MV-4-11 (cell line): ENCODE data around the gene SNX32.

ENCODE experiments used
- DNase-seq: peaks from one replicate; lab custom pipeline; 2025; lab: John Stamatoyannopoulos, UW

Gene SNX32

DNA sequence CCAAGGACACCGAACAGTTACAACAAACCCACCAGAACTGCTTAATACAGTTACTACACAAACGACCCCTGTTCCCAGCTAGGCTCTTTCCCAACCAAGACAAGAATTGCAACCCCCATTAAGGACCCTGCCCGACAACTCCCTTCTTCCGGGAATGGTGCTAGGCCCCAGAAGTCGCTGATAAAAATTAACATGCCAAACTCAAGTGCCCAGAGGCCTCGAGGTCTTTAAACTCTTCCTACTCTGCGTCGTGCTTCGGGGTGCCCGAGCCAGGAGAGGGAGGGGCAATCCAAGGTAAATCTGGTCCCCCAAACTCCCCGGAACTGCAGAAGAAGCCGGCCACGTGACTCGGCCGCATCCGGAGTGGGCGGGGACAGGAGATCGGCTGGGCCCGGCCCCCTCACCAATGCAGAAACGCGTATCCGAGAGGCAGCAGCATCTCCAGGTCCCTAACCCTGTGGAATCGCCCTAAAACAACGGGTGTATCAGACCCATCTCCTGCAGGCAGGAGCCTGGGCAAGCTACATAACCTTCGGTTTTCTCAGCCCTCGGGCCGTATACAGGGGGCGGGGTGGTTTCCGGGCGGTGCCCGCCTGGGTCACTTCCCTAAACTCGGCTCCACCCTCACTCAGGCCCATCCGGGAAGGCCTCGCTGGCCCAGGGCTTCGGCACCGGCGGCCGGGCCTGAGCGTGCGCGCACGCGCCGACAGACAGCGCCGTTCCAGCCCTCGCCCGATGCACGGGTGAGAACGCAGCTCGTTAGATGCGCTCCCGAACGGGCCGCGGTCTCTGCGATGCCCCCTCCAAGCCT is 23.1 kb downstream of the SNX32 start:
- peak; percentile 82 for DNase-seq

DNA sequence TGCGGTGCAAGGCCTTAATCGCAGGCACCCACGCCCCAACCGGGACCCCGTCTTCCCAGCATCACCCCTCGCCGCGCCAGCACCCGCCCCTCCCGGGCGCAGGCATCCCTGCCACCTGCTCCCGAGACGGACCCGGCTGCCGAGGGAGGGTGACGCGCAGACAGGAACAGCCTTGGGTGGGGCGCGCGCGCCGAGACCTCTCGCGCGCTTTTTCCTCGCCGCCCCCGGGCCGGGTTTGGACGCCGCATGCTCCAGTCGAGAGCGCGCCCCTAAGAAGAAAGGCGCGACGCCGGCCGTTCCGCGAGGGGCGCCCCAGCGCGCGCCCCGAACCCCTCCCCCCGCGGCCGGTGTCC is 23.7 kb downstream of the SNX32 start:
- no peak for DNase-seq

DNA sequence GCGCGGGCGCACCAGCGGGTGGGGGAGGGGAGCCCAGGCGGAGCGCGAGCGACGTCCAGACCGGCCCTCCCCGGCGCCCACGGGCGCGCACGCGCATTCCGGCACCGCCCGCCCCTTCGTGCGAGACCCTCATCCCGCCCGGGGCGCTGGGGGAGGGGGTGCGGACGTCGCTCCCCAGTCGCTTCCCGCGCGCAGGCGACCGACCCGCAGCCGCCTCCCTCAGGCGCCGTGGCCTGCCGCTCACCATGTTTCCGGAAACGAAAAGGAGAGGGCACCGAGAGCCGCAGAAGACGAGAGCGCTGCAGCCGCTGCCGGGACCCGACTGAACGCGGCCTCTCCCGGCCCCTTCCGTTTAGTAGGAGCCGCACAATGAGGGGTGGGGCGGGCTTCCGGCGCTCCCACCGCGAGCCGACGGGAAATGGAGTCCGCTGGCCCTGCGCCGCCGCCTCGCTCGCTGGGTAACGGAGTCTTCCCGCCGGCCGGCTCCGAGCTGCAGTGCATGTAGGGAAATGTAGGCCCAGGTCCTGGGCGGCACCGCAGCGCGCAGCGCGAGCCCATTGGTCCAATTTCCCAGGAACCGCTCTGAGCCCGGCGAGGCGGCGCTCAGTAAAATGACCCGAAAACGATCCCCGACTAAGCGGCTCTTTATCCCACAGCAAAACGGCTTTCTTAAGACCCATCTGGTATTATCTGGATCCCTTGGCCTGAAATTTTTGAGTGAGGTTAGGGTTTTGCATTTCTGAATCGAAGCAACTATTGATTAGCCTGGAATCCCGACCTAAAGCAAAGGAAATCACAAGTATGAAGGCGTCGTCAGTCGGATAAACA is 24.3 kb downstream of the SNX32 start, which contains the start of gene CFL1:
TSS of gene CFL1 (minus strand) at position 328 of the 828 bp plus-strand sequence. CDS start at position 247, 81 bp downstream.
- peak; percentile 95 for DNase-seq

DNA sequence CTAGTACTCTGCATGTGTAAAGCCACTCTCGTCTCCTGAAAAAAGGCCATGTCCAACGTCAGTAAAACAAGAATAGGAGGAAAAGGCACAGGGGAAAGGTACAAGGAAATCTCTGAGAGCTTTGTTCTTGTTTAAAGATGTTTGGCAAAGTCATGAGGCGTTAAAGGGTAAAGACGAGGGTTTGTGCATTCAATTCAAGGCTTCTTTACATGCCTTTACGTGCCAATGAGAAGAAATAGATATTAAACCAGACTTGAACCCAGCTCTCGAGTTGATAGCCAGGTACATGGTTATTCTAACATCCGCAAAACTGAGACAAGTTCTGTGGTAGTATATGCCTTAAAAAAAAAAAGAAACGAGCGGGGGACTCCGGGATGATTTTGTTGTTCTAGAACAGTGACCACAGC is 24.9 kb downstream of the SNX32 start:
- DNase-seq: no peak

DNA sequence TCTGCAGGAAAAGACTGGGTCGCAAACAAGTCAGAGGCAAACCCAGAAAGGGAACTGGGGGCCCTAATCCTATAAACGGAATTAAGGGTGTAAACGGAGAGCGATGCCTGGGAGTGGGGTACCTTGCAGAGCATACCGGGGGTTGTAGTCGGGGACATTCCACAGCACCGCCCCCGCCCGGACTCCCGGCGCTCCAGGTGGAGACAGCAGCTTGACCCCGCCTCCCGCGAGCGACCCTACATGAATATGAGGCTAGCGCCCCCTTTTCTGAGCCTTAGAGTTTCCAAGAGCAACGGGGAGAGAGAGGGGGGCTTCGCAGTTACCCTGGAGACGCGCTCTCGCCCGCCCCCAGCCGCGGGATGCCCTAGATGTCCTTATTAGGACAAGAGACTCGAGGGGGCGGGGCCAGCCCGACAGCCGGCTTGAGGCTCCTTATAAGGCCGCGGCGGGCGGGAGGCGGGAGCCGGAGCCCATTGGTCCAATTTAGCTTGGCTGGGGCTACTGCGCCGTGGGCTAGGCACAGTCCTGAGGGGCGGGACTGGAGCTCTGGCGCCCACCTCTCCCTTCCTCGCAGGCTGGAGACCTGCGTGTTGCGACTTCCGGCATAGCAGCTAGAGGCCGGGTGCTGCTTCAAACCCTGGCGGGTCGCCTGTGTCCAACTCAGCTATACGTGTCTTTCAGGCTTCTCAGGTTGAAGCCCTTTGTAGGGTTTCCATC is 25.5 kb downstream of the SNX32 start:
- peak; percentile 98 for DNase-seq

DNA sequence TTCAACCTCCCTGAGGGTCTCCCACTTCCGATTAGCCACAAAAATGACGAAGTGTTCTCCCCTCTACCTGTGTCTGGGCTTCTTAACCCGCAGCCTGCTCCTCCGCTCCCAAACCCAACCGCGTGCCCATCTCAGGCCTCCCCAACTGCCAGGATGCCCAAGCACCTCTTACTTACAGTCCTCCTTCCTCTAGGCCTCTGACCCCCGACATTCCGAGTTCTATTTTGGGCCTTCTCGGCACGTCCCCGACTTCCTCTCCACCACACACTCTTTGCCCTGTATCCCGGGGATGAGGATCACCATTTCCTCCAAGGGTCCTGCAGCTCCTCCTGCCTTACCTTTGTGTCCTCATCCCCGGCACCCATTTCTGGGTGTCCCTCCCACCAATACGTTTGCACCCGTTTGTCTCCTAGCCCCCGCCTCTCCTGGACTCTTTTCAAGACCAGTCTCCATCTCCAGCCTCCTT is 26.1 kb downstream of the SNX32 start:
- no peak for DNase-seq

DNA sequence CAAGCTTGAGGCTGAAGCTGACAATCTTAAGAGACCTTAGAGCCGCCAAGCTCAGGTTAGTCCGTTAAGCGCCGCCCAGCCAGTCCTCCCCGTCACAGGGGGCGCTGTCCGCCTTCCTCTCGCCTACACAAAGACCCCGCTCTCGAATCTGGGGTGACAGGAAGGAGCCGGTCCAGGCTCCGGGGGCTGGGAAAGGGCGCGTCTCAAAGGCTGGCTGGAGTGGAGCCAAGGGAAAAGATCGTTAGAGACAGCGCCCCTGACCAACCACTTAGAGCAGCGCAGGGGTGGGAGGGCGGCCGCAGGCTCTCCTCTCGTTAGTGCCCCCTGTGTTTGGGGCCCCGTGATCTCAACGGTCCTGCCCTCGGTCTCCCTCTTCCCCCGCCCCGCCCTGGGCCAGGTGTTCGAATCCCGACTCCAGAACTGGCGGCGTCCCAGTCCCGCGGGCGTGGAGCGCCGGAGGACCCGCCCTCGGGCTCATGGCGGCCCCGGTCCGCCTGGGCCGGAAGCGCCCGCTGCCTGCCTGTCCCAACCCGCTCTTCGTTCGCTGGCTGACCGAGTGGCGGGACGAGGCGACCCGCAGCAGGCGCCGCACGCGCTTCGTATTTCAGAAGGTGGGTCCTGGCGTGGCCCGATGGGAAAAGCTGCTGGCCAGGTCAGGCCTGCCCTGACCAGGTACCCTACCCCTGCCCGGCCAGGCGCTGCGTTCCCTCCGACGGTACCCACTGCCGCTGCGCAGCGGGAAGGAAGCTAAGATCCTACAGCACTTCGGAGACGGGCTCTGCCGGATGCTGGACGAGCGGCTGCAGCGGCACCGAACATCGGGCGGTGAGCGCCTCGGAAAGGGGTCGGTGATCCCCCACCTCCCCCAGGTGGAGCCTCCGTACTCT is 26.8 kb downstream of the SNX32 start, which contains the start of gene MUS81:
TSS of gene MUS81 (plus strand) at position 156 of the 887 bp plus-strand sequence. CDS start at position 477, 321 bp downstream.
- peak; percentile 95 for DNase-seq

DNA sequence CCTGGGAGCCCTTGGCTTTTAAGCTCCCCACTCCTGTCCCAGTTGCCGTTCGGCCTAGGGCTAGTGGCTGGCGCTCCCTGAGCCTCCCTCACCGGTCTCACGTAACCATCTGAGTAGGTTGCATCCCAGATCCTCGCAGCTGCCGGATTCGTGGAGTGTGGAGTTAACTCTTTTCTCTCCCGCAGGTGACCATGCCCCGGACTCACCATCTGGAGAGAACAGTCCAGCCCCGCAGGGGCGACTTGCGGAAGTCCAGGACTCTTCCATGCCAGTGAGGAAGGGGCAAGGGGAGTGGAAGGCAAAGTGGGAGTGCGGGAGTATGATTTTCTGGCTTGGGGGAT is 27.4 kb downstream of the SNX32 start:
- DNase-seq: no peak

DNA sequence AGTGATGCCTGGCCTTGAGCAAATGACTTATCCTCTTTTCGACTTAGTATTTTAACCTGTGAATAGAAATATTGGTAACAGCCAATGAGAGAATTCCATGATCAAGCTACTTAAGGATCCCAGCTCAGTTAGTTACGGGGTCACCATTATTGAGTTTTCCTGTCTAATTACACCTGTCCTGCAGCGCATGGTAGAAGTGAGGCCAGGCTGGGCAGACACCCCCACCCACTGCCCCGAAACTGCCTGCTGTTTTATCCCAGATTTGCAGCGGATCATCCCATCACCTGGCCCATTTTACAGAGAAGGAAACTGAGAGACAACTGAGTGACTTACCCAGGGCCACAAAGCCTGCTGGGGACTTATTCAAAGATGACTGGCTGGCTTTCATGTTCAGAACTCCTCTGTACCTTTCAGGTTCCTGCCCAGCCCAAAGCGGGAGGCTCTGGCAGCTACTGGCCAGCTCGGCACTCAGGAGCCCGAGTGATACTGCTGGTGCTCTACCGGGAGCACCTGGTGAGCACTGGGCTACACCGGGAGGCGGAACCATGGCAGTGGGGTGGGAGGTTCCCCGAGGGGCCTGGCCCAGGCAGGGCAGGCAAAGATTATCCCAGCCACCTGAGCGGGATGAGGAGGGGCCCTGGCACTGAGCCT is 27.9 kb downstream of the SNX32 start:
- DNase-seq: no peak

DNA sequence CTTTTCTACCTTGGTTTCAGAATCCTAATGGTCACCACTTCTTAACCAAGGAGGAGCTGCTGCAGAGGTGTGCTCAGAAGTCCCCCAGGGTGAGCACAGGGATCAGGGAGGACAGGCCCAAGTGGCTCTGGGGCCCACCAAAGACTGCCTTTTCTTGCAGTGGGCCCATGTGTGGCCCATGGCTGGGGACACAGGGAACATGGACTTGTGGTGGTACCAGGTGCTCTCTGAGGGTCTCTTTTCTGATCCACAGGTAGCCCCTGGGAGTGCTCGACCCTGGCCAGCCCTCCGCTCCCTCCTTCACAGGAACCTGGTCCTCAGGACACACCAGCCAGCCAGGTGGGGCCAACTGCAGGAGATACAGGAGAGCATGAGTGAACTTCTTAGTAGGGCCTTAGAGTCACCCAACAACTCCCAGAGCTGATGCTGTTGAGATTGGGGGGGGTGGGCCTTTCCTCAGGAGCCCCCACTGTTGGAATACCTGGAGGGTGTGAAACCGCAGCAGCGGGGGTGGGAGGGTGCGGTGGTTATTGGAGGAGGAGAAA is 28.5 kb downstream of the SNX32 start:
- no peak for DNase-seq

DNA sequence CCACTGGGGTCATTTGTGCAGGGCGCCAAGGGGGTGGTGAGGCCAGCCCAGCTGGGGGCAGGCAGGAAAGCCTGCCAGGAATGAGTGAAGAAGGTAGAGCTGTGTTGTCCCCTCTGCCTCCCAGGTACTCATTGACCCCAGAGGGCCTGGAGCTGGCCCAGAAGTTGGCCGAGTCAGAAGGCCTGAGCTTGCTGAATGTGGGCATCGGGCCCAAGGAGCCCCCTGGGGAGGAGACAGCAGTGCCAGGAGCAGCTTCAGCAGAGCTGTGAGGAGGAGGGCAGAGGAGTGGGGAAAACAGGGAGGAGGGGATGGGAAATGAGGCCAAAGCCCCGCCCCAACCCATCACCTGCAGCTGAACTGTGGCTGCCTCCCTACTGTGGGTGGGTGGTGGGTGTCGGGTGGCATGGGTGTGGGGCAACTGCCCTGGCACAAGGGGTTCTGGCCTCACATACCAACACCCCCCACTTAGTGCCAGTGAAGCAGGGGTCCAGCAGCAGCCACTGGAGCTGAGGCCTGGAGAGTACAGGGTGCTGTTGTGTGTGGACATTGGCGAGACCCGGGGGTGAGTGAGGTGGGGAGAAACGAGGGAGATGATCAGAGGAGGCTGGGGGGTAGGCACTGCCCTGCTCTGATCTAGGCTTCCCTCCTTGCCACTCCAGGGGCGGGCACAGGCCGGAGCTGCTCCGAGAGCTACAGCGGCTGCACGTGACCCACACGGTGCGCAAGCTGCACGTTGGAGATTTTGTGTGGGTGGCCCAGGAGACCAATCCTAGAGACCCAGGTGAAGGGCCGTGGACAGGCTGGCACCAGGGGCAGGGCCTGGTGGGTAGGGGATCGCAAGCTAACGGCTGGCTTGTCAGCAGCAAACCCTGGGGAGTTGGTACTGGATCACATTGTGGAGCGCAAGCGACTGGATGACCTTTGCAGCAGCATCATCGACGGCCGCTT is 29.5 kb downstream of the SNX32 start:
- no peak for DNase-seq

DNA sequence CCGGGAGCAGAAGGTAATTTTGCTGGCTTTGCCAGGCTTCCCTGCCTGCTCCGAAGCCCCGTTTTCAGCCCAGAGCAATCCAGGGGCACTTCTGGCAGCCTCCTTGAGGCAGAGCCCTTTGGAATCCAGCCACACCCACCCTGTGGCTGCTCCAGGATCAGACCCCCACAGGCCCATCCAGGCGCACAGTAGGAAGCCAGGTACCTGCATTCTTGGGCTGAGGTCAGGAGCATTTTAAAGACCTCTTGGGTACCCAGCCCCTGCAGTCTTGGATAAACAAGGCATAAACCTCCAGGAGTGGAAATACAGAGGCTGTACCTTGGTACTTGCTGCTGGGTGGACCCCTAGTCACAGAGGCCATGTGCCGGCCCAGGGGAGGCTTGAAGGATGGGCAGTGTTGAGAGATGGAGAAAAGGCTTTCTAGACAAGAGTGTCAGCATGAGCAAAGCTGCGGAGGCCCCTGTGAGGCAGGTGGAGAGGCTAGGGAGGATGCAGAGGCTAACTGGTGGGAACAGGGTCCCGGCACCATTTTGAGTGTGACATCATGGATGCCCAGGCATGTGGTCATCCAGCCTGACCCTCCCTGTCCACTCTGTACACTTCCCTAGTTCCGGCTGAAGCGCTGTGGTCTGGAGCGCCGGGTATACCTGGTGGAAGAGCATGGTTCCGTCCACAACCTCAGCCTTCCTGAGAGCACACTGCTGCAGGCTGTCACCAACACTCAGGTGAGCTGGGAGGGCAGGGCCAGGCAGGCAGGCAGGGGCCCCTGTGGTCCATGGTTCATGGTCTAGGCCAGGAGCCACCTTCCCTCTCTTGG is 30.3 kb downstream of the SNX32 start:
- no peak for DNase-seq

DNA sequence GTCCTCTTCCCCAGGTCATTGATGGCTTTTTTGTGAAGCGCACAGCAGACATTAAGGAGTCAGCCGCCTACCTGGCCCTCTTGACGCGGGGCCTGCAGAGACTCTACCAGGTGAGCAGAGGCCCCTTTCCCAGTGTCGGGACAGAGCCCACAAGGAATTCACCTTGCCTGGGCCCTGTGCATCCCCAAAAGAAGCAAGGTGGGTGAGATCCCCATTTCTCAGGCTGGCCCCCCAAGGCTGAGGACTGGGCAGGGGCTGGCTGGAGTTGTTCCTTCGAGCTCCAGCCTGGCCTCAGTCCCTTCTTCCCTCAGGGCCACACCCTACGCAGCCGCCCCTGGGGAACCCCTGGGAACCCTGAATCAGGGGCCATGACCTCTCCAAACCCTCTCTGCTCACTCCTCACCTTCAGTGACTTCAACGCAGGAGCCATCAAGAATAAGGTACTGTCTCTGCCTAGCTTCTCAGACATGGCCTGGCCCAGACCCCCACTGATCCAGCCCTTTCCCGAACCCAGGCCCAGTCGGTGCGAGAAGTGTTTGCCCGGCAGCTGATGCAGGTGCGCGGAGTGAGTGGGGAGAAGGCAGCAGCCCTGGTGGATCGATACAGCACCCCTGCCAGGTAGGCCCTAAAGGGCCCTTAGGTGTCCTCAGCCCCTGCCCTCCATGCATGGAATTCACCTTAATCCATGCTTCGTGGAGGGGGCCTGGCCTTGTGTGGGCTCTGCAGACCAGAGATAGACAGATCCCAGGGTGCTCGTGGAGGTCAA is 31.1 kb downstream of the SNX32 start:
- DNase-seq: no peak

DNA sequence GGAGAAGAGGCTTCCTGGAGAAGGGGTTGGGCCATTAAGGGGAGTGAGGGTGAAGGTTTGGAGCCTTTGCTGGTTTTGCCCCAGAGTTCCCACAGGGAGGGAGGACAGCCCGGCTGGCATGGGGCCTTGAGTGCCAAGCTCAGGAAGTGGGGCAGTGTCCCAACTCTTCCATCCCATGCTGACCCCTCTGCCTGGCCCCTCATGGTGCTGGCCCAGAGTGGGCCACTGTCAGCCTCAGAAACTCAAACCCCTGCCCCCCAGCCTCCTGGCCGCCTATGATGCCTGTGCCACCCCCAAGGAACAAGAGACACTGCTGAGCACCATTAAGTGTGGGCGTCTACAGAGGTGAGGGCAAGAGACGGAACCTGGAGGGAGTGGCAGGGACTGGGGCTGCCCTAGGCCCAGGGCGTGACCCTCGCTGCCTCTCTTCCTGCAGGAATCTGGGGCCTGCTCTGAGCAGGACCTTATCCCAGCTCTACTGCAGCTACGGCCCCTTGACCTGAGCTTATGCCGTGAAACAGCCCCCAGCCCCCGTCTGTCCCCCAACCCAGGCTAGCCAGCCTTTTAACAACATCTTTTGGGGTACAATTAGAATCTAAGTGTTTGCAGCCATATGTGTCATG is 31.9 kb downstream of the SNX32 start:
- DNase-seq: no peak

DNA sequence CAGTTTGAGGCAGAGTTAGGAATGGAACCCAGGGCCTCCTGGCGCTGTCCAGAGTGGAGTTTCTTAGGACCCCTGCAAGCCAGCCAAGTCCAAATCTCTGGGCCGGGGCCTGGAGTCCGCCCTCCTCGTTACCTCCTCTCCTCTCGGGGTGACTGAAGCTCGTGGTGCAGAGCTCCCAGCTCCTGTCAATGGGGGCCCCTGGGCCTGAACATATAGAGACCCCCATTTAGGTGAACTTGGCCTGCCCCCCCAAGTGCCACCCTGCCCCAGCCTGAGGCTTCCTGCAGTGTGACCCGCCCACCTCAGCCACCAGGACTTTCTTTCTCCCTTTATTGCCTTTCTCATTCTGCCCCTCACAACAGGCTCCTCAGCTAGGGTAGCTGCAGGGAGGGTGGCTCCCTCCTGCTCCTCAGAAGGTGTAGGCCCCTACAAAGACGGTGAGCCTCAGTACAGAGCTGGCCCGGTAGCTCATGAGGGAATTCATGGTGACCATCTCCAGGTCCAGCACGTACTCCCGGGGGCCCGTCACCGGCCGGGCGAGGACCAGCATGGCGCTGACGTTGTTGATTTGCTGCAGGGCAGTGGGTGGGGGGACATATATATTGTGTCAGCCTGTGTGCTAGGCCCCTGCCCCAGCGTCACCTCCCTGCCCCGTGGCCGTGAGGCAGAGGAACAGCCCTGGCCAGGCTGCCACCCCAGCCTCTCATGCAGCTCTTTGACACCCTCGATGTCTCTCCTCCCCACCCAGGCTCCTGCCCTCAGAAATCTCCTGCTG is 32.9 kb downstream of the SNX32 start:
- no peak for DNase-seq

DNA sequence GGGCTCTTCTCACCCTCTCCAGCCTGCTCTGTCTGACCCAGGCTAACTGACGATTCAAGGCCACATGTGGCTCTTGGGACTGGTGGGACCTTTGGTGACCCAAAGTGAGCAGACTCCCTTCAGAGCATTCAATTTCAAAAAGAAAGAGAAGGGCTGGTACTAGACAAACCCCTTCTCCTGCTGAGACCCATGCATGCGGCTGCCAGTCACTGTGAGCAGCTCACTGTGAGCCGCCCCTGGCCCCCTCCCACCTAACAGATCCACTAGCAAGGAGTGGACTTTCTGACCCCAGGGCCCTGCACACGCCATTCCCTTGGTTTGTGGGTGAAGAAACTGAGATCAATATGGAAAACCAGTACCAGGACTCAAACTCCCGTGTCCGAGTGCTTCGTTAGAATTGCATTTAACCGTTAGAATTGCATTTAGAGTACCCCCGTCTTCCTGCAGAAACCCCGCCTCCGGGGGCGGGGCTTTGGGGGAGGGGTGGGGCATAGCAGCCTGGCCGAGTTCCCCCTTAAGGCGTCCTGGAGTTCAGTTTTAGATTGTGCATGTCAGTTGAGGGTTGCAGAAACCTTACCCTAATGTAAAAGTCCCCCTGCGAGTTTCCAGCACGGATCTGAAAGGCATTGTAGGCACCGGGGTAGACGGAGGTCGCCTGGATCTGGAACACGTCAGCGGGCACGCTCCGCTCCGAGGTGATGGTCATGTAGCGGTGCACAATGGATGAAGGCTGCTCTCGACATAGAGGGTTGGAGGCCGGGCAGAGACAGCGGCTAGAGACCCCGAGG is 33.7 kb downstream of the SNX32 start:
- peak; percentile 71 for DNase-seq
